GM19239 (cell line): ENCODE results near the gene MAN2C1.
"Not testable (repeated sequence)": the region's sequence is repeated elsewhere in the genome, so short reads cannot be mapped to it uniquely, and the experiment has no call there.

Source experiments
- DNase-seq: peaks from one replicate; pipeline ENCODE4 v3.0.0; 2011; ENCODE audit warnings: low spot score; ENCODE audit not compliant: insufficient read length
- FAIRE-seq: peaks from 2 replicates; lab custom pipeline; 2011; peaks lifted over from hg19 to GRCh38; lab: Jason Lieb, UNC

Gene MAN2C1

GRCh38 chr15:75367913-75368688, at the start of gene MAN2C1:
TSS of gene MAN2C1 (minus strand) at chr15:75368607. CDS start at chr15:75368583, 24 bp downstream.
- FAIRE-seq (peak; percentile 98), DNase-seq (peak; percentile 93)

DNA sequence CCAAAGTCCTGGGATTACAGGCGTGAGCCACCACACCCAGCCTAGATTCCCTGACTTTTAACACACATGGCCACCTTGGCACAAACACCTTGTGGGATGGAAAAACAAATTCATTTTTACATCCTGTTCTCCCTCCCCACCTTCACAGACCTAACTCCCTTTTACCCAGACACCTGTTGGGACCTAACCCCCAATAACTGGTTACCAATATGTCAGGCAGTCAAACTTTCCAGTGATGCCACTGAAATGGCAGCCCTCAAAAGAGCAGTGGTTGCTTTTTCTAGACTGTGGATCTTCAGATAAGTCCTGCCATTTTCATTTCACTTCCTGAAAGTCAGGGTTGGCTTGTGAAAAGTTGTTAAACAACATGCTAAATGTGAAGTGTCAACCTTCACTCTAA, 48.2 kb upstream of the MAN2C1 start:
- no peak for FAIRE-seq

DNA sequence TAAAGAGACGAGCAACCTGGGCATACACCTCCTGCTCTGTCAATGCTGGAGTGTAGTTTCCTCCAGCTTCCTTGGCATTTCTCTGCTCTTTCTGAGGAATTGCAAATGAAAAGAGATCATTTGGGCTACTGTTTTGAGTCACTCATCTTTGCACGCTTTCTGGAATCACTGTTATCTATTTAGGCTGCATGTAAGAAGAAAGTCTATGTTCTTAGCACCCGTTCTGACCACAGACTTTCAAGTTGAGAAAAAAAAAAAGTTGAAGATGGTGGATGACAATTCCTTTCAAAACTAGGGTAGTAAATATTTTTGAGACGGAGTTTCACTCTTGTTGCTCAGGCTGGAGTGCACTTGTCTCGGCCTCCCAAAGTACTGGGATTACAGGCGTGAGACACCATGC, 41.8 kb upstream of the MAN2C1 start:
- FAIRE-seq (no peak), DNase-seq (no peak)

More for the DNA sequence above, 48.2 kb upstream of the MAN2C1 start:
- DNase-seq: no peak

- no peak for DNase-seq
- FAIRE-seq: no peak
These were observed 38.7 kb upstream of the MAN2C1 start for GRCh38 chr15:75407083-75407482.

GRCh38 chr15:75403892-75404291, 35.5 kb upstream of the MAN2C1 start:
- no peak for FAIRE-seq
- DNase-seq: no peak

- DNase-seq: no peak
- FAIRE-seq: no peak
These were observed 29.1 kb upstream of the MAN2C1 start for GRCh38 chr15:75397494-75397893.

- no peak for FAIRE-seq
- DNase-seq: no peak
These were observed 21.5 kb upstream of the MAN2C1 start for GRCh38 chr15:75389791-75390382.

GRCh38 chr15:75383986-75384385, 15.6 kb upstream of the MAN2C1 start:
- FAIRE-seq: not testable (repeated sequence)

DNA sequence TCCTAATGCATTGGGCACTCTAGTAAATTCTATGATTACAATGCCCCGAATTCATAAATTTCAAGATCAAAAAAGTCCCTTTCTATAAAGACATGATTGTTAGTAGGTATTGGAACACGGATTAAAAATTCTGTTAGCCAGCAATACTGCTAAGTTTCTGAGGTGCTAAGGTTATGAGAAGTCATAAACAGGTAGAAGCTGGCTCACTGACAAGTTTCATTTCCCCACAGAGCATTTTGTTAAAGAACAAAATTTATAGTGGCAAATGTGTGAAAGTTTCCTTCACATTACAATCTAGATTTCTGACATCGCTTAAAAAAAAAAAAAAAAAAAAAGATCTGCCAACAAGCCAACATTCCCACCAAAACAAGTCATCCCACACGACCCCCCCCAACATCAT, 12.4 kb upstream of the MAN2C1 start:
- DNase-seq (no peak), FAIRE-seq (no peak)

More at GRCh38 chr15:75383986-75384385, 15.6 kb upstream of the MAN2C1 start:
- not testable (repeated sequence) for DNase-seq

DNA sequence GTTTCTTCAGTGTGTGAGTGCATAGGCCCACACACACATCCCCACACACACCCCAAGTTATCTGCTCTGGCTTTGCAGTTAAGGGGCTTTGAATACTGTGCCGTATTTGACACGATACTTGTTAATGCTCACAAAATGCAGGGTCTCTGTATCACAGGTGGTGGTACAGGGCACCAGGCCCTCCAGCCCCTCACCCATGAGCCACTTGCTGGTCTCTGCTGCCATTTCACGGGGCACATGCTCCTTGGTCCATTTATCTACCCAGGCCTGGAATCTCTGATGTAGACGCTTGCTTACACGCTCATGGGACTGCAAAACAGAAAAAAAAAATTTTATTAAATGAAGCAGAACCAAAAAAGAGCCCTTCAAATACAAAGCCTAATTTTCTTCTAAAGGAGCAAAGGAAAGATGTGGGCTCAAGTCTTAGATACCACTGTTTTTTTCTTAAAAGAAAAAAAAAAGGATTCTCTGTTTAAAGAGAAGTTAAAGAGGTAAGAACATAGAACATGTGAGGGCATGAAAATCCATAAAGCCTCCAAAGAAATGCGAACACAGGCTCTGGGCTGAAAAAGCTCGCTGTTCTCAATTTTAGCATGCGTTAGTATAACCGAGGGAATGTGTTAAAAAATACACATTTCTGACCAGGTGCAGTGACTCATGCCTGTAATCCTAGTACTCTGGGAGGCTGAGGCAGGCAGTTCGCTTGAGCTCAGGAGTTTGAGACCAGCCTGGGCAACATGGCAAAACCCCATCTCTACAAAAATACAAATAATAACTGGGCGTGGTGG, 3.7 kb upstream of the MAN2C1 start:
- no peak for FAIRE-seq
- no peak for DNase-seq

DNA sequence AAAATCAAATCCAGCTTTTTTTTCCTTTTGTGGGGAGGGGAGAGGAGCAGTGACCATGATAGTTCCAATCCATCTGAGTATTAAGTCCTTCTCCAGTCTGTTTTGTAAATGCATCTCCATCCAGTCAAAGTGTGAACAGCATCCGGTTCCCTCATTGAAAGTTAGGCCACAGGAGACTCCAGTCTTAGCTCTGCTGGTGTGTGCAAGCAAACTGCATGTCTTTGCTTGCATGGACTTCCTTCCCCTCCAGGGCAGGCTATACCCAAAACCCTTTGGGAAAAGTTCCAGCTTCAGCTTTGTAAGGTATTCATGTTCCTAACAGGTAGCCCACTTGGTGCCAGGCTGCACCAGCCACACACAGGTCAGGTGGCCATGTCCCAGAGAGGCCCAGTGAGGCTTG, 3.1 kb upstream of the MAN2C1 start:
- FAIRE-seq (no peak), DNase-seq (no peak)

DNA sequence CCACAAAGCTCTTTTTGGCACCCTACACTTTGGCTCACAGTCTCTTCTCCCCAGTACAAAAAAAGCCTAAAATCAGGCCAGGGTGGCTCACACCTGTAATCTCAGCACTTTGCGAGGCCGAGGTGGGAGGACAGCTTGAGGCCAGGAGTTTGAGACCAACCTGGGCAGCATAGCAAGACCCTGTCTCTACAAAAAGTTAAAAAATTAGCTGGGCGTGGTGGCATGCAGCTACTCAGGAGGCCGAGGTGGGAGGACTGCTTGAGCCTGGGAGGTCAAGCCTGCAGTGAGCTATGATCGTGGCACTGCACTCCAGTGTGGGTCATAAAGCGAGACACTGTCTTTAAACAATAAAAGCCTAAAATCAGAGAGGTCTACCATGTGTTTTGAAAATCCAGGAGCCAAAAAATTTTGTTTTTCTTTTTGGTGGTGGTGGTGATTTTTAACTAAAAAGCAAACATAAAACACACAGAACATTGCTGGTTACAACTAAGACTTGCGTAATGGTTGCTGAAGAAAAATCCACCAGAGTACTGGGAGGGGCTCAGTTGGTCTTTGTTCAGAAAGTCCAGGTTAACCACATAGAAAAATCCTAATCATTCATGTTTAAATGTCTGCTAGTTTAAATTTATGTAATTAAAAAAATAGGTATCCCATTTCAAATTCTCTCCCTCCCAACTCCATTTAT, 1.6 kb upstream of the MAN2C1 start:
- no peak for DNase-seq
- FAIRE-seq: no peak

DNA sequence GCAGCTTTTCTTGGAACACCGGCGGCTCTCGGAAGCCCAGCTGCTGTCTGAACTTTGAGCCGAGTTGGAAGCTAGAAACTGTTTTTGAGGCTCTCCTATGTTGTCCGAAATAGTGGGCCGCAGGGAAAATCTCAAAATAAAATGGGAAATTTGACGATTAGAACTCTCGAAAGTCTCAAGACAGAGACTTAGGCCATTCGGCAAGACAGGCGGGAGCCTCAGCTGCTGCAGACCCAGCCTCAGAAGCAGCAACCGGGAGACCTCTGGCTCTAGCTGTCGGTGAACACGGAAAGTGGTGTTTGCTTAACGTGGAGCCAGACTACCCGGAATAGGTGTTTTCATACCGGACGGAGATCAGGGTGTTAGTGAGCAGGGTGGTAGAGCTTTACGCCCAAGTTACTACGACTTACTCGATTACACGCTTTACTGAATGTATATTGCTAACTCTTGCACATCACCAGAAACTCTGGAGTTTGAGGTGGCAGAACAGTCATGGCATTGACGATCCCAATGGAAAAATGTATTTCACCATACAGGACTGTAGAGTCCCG, 357 bp upstream of the MAN2C1 start:
- DNase-seq (no peak), FAIRE-seq (no peak)

- no peak for DNase-seq
- FAIRE-seq: no peak
These were observed 948 bp downstream of the MAN2C1 start for GRCh38 chr15:75367406-75367912.

DNA sequence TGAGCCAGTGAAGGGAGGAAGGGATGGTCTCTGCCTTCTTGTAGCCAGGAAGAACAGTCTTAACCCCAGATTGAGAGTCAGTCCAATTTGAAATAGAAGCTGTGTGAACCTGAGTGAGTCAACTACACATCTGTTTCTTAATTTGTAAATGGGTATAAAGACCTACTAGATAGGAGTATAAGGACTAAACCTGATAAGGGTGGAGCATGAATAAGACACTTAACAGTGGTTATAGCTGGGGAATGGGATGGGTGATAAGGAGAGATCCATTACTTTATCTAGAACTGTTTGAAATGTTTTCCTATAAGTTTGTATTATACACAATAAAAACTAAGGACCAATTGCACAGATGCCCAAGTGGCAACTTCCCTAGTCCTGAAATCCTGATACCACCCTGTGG, 1.4 kb downstream of the MAN2C1 start:
- DNase-seq (no peak), FAIRE-seq (no peak)

DNA sequence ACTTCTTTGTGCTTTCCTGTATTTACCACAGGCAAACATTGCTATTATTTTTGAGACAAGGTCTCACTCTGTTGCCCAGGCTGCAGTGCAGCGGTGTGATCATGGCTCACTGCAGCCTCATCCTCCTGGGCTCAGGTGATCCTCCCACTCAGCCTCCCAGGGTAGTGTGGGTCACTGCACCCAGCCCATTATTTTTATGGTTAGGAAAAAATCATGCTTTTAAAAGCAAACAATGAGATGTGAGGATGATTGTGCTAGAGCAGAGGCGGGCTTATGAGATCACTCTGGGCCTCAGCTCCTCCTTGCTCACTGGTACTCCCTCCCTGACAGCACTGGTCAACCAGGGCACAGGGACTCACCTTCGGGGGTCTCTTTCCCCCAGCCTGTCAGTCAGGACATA, 2.2 kb downstream of the MAN2C1 start:
- FAIRE-seq (no peak), DNase-seq (no peak)

- no peak for DNase-seq
- no peak for FAIRE-seq
These were observed 3.5 kb downstream of the MAN2C1 start for GRCh38 chr15:75364881-75365280.

DNA sequence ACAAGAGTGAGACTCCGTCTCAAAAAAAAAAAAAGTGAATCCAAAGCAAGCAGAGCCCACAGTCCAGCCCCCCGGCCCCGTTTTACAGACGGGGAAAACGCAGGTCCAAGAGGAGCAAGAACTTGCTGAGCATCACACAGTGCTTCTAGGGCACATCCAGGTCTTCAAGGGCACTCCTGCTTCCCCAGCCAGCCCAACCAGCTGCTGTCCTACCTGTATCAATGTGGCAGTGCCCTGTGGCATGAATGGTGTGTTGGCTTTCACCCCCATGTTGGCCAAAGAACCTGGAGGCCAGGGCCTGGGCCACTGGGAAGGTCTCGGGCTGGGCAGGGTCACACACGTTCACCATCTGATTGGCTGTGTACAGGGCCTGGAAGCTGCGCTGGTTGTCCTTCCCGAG, 4.6 kb downstream of the MAN2C1 start:
- FAIRE-seq: no peak
- no peak for DNase-seq

GRCh38 chr15:75362642-75363249, 5.7 kb downstream of the MAN2C1 start:
- FAIRE-seq: no peak
- DNase-seq: no peak
